ENCODE data around the gene POMGNT1. TPM values are rescaled to one million over a fixed set of nuclear protein-coding genes. Genes with fewer than 3 reads are reported as not detected.

Gene POMGNT1
- polyA plus RNA-seq, 2 of the 4 experiments (the other 2 are of a cell fraction) = 33.1 to 33.5 TPM

DNA sequence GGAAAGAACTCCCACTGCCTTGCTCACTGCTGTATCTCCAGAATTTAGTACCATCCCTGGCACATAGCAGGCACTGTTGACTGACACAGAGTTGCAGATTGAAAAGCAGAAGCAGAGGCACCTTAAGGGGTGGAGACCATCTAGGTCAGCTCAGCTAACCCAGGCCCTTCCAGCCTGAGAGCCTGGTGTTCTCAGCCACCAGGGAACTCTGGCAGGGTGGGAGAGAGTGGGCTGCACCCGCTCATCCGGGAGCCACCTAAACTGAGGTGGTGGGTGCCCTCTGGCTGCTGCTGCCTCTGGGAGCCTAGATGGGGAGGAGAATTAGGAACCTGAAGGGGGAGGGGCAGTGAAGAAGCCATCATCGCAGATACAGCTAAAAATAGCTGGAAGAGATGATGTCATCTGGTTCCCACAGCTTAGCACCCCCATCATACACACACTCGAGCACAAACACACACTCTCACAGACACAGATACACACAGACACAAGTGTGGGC is 24.8 kb downstream of the POMGNT1 start:
- DNase-seq (ENCODE audit: low read depth in 1 of 2, low spot score in 1 of 2) (no peak), FAIRE-seq (no peak), ATAC-seq (no peak; a peak in 2 of 6 replicates)
- Histone ChIP-seq H3K9me3 (no peaks in the 10 kb centered on the region), H3K4me3 (no peak overlapping the region), H3K27ac (0 out of 6 replicates have a peak overlapping the region, but pooled peaks of 1 of the 2 experiments have one; percentile 28), H3K4me1 (peaks cover 20% of the 10 kb centered on the region), H3K4me2 (no peak overlapping the region)
- CTCF ChIA-PET = interaction anchor here (14.4 kb wide), 1 partner anchor 137 kb away, joined by 181 read pairs; no protein-coding TSS in a partner anchor
- whole genome bisulfite sequencing (ENCODE audit: missing lambda C conversion rate) = 55% methylated on average over 4 of the region's 4 CpGs
- POLR2A ChIA-PET = no interaction called here
- TF ChIP-seq NFE2L2 (conservative IDR thresholded peaks at IDR 0.05; ENCODE audit: low read length) (no peak), CHD2 (IDR thresholded peaks at IDR 0.05; ENCODE audit: low read length, partially characterized antibody) (no peak), HEYL (CRISPR knock-in tag; IDR thresholded peaks at IDR 0.05) (no peak), ZNF302 (CRISPR knock-in tag; IDR thresholded peaks at IDR 0.05) (no peak), ZC3H11A (IDR thresholded peaks at IDR 0.05) (no peak)

DNA sequence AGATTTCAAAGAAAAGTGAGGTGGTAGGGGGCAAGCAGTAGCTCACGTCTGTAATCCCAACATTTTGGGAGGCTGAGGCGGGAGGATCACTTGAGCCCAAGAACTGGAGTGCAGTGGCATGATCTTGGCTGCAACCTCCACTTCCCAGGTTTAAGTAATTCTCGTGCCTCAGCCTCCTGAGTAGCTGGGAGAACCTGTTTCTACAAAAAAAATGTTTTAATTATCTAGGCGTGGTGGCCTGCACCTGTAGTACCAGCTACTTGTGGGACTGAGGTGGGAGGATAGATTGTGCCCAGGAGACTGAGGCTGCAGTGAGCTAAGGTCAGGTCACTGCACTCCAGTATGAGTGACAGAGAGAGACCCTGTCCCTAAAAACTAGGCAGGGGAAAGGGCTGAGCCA is 25.9 kb downstream of the POMGNT1 start:
- no peak for ATAC-seq
- CTCF ChIA-PET = interaction anchor here (14.4 kb wide), 1 partner anchor 136 kb away, joined by 181 read pairs; no protein-coding TSS in a partner anchor
- H3K4me2 ChIP-seq = no peak overlapping the region
- WGBS (ENCODE audit: missing lambda C conversion rate) = 63% methylated on average over 4 of the region's 4 CpGs
- no peak overlapping the region for H3K27ac ChIP-seq
- peaks cover 20% of the 10 kb centered on the region for H3K4me1 ChIP-seq
- POLR2A ChIA-PET = no interaction called here
- FAIRE-seq = no peak
- no peak for TF ChIP-seq ZC3H11A (IDR thresholded peaks at IDR 0.05)
- no peak for TF ChIP-seq HOXA7 (CRISPR knock-in tag; IDR thresholded peaks at IDR 0.05)
- TF ChIP-seq HDAC2 (IDR thresholded peaks at IDR 0.05) = no peak
- TF ChIP-seq JUN (IDR thresholded peaks at IDR 0.05) = no peak
- TF ChIP-seq ZNF302 (CRISPR knock-in tag; IDR thresholded peaks at IDR 0.05) = no peak
- TF ChIP-seq, protein P1, sequence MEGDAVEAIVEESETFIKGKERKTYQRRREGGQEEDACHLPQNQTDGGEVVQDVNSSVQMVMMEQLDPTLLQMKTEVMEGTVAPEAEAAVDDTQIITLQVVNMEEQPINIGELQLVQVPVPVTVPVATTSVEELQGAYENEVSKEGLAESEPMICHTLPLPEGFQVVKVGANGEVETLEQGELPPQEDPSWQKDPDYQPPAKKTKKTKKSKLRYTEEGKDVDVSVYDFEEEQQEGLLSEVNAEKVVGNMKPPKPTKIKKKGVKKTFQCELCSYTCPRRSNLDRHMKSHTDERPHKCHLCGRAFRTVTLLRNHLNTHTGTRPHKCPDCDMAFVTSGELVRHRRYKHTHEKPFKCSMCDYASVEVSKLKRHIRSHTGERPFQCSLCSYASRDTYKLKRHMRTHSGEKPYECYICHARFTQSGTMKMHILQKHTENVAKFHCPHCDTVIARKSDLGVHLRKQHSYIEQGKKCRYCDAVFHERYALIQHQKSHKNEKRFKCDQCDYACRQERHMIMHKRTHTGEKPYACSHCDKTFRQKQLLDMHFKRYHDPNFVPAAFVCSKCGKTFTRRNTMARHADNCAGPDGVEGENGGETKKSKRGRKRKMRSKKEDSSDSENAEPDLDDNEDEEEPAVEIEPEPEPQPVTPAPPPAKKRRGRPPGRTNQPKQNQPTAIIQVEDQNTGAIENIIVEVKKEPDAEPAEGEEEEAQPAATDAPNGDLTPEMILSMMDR (IDR thresholded peaks at IDR 0.05) = no peak
- TF ChIP-seq TFCP2L1 (CRISPR knock-in tag; IDR thresholded peaks at IDR 0.05) = no peak
- TF ChIP-seq EP300 (IDR thresholded peaks at IDR 0.05) = no peak
- TF ChIP-seq SMC3 (IDR thresholded peaks at IDR 0.05) = no peak
- TF ChIP-seq NR3C1 (IDR thresholded peaks at IDR 0.05) = no peak
- TF ChIP-seq RFX5 (IDR thresholded peaks at IDR 0.05) = no peak
- no peak for TF ChIP-seq FOXS1 (CRISPR knock-in tag; IDR thresholded peaks at IDR 0.05)
- TF ChIP-seq POLR2A (IDR thresholded peaks at IDR 0.05; ENCODE audit: low read length) = no peak
- TF ChIP-seq FOSB (CRISPR knock-in tag; IDR thresholded peaks at IDR 0.05) = no peak
- no peak for TF ChIP-seq ZSCAN20 (CRISPR knock-in tag; IDR thresholded peaks at IDR 0.05)
- TF ChIP-seq HOXB13 (CRISPR knock-in tag; IDR thresholded peaks at IDR 0.05; ENCODE audit: low read depth) = no peak
- TF ChIP-seq MAZ (IDR thresholded peaks at IDR 0.05; ENCODE audit: borderline replicate concordance, low read depth, low read length) = no peak
- H3K4me3 ChIP-seq = no peak overlapping the region
- H3K9me3 ChIP-seq = no peaks in the 10 kb centered on the region
- no peak for DNase-seq (ENCODE audit: low read depth in 1 of 2, low spot score in 1 of 2)

DNA sequence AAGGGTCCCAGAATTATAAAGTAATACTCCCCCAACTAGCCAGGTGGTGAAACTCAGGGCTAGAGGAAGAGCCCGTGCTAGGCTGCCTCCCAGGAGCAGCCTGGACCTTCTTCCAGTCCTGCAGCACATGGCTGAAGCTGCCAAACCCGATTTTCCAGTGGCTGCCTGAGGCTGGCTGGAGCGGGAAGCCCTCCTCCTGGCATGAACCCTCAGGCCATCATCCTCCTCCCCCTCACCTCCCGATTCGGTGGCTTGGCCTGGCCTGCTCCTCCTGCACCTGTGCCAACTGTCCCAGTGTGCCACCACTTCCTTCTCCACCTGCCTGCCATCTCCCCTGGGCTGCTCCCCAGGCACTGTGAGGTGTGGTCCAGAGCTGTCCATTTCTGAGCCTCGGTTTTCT is 26.4 kb downstream of the POMGNT1 start:
- ATAC-seq (no peak), FAIRE-seq (no peak), DNase-seq (ENCODE audit: low read depth in 1 of 2, low spot score in 1 of 2) (no peak)
- POLR2A ChIA-PET = no interaction called here
- no peak for TF ChIP-seq CBX2 (IDR thresholded peaks at IDR 0.05; ENCODE audit: borderline replicate concordance, low read depth)
- no peak for TF ChIP-seq HOXB13 (CRISPR knock-in tag; IDR thresholded peaks at IDR 0.05; ENCODE audit: low read depth)
- TF ChIP-seq TFCP2L1 (CRISPR knock-in tag; IDR thresholded peaks at IDR 0.05) = no peak
- TF ChIP-seq RNF2 (IDR thresholded peaks at IDR 0.05; ENCODE audit: borderline replicate concordance, low read depth) = no peak
- TF ChIP-seq, protein P2, sequence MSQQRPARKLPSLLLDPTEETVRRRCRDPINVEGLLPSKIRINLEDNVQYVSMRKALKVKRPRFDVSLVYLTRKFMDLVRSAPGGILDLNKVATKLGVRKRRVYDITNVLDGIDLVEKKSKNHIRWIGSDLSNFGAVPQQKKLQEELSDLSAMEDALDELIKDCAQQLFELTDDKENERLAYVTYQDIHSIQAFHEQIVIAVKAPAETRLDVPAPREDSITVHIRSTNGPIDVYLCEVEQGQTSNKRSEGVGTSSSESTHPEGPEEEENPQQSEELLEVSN (IDR thresholded peaks at IDR 0.05; ENCODE audit: borderline replicate concordance, low read depth) = no peak
- TF ChIP-seq MAFK (IDR thresholded peaks at IDR 0.05; ENCODE audit: partially characterized antibody) = no peak
- TF ChIP-seq POLR2A (IDR thresholded peaks at IDR 0.05; ENCODE audit: low read length) = no peak
- no peak for TF ChIP-seq PHF8 (IDR thresholded peaks at IDR 0.05; ENCODE audit: borderline replicate concordance, low read depth)
- TF ChIP-seq ZNF302 (CRISPR knock-in tag; IDR thresholded peaks at IDR 0.05) = no peak
- TF ChIP-seq HOXA7 (CRISPR knock-in tag; IDR thresholded peaks at IDR 0.05) = no peak
- TF ChIP-seq, protein P3, sequence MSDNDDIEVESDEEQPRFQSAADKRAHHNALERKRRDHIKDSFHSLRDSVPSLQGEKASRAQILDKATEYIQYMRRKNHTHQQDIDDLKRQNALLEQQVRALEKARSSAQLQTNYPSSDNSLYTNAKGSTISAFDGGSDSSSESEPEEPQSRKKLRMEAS (IDR thresholded peaks at IDR 0.05) = no peak
- no peak for TF ChIP-seq HEYL (CRISPR knock-in tag; IDR thresholded peaks at IDR 0.05)
- no peak for TF ChIP-seq JUNB (IDR thresholded peaks at IDR 0.05)
- no peak for TF ChIP-seq FOXS1 (CRISPR knock-in tag; IDR thresholded peaks at IDR 0.05)
- no peak for TF ChIP-seq PBX3 (IDR thresholded peaks at IDR 0.05)
- no peak for TF ChIP-seq ESRRA (IDR thresholded peaks at IDR 0.05; ENCODE audit: borderline replicate concordance, low read length)
- TF ChIP-seq RCOR1 (IDR thresholded peaks at IDR 0.05; ENCODE audit: low read depth, low read length) = no peak
- no peak for TF ChIP-seq ZC3H11A (IDR thresholded peaks at IDR 0.05)
- TF ChIP-seq RARB (CRISPR knock-in tag; IDR thresholded peaks at IDR 0.05) = no peak
- Histone ChIP-seq H3K4me2 (no peak overlapping the region), H3K4me3 (no peak overlapping the region), H3K27ac (no peak overlapping the region), H3K4me1 (peaks cover 20% of the 10 kb centered on the region), H3K9me3 (no peaks in the 10 kb centered on the region)
- 58% methylated on average over 6 of the region's 6 CpGs for WGBS (ENCODE audit: missing lambda C conversion rate)
- CTCF ChIA-PET = interaction anchor here (0.9 to 14.4 kb wide), 2 partner anchors 51 to 135 kb away, joined by 4 to 181 read pairs; no protein-coding TSS in a partner anchor
